MM.1S (cell line): ENCODE results near the gene JAK2.

Source experiments
- CTCF ChIP-seq: fragments of 300-600 bp; sonication (generic); IDR thresholded peaks from 2 replicates; pipeline ENCODE4 v1.5.1; 2016; ENCODE audit warnings: antibody characterized with exemption, low read length, mixed read lengths
- EZH2phosphoT487 ChIP-seq: fragments of 300-600 bp; sonication (generic); IDR thresholded peaks from 2 replicates; pipeline ENCODE4 v1.6.1; 2018; ENCODE audit warnings: antibody characterized with exemption, low read length

DNA sequence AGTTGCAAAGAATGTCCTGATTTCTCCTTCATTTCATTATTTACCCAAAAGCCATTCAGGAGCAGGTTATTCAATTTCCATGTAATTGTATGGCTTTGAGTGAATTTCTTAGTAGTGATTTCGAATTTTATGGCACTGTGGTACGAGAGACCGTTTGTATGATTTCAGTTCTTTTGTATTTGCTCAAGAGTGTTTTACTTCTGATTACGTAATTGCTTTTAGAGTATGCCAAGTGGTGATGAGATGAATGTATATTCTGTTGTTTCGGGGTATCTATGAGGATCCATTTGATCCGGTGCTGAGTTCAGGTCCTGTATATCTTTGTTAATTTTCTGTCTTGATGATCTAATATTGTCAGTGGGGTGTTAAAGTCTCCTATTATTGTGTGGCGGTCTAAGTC lies 159.1 kb downstream of the JAK2 start:
- TF ChIP-seq CTCF (no peak), EZH2phosphoT487 (no peak)
